ENCODE measurements around the gene PTPRN2. TPM values are rescaled to one million over a fixed set of nuclear protein-coding genes. Genes with fewer than 3 reads are reported as not detected.

Gene PTPRN2
- total RNA-seq, 1 experiment from 2014 or later = 2.1 TPM

- H4K20me1 ChIP-seq (ENCODE audit: insufficient read depth) = no peaks in the 10 kb centered on the region
- ATAC-seq = no peak
- no peak overlapping the region for H3K4me2 ChIP-seq (ENCODE audit: low read length)
- DNase-seq (ENCODE audit: low read depth, low spot score) = no peak
- ChIA-PET RAD21 (ENCODE audit: low non-redundant PET in 1 of 2, low total read pairs in 2 of 2, uncharacterized antibody in 2 of 2, unreplicated experiment in 2 of 2) (no interaction called here), POLR2A (no interaction called here), CTCF (no interaction called here)
- no peak overlapping the region for H2AFZ ChIP-seq (ENCODE audit: low read depth, low read length, poor library complexity, severe bottlenecking)
- intact Hi-C loops (cut with micrococcal nuclease) = no loop called here
- TF ChIP-seq SP1 (IDR thresholded peaks at IDR 0.05; ENCODE audit: low read depth) = no peak
- H3K9me3 ChIP-seq (ENCODE audit: control insufficient read depth in 1 of 2, insufficient read depth in 1 of 2, low read depth in 1 of 2, low read length in 2 of 2) = no peaks in the 10 kb centered on the region
- H3K27ac ChIP-seq (ENCODE audit: low read depth, low read length) = no peak overlapping the region
- H3K79me2 ChIP-seq (ENCODE audit: insufficient read depth, low read length) = peaks cover 5% of the 10 kb centered on the region; the same call in 1 of the 2 replicates
- H3K4me3 ChIP-seq (replicated peaks in 1 of 2; ENCODE audit: low read depth in 1 of 2, low read length in 2 of 2) = no peak overlapping the region
- no peaks in the 10 kb centered on the region for H3K9me2 ChIP-seq (ENCODE audit: insufficient read depth)
- H3K4me1 ChIP-seq (ENCODE audit: control insufficient read depth in 1 of 2, insufficient read depth in 2 of 2, low read length in 2 of 2) = peaks cover 21 to 40% of the 10 kb centered on the region in 2 experiments
- no peaks in the 10 kb centered on the region for H3K36me3 ChIP-seq (ENCODE audit: control insufficient read depth in 1 of 2, insufficient read depth in 2 of 2, low read length in 2 of 2)
- H3K9ac ChIP-seq (ENCODE audit: low read length) = no peak overlapping the region
- no TSS peak for BruUV-seq (replicated peaks)
- H3K27me3 ChIP-seq (ENCODE audit: insufficient read depth, low read length) = no peaks in the 10 kb centered on the region
Measured at GRCh38 chr7:157668884-157669767, 918.5 kb downstream of the PTPRN2 start.

- H3K9ac ChIP-seq (ENCODE audit: low read length) = no peak overlapping the region
- H3K27ac ChIP-seq (ENCODE audit: low read depth, low read length) = no peak overlapping the region; the same call in 1 of the 2 replicates
- no peaks in the 10 kb centered on the region for H3K9me3 ChIP-seq (ENCODE audit: control insufficient read depth in 1 of 2, insufficient read depth in 1 of 2, low read depth in 1 of 2, low read length in 2 of 2)
- H3K4me3 ChIP-seq (replicated peaks in 1 of 2; ENCODE audit: low read depth in 1 of 2, low read length in 2 of 2) = no peak overlapping the region
- no TSS peak for BruUV-seq (replicated peaks)
- H2AFZ ChIP-seq (ENCODE audit: low read depth, low read length, poor library complexity, severe bottlenecking) = no peak overlapping the region
- H3K4me2 ChIP-seq (ENCODE audit: low read length) = no peak overlapping the region
- DNase-seq (ENCODE audit: low read depth, low spot score) (no peak), ATAC-seq (no peak)
- RAD21 ChIA-PET (ENCODE audit: low non-redundant PET in 1 of 2, low total read pairs in 2 of 2, uncharacterized antibody in 2 of 2, unreplicated experiment in 2 of 2) = no interaction called here
- intact Hi-C loops (cut with micrococcal nuclease) = no loop called here
- TF ChIP-seq SP1 (IDR thresholded peaks at IDR 0.05; ENCODE audit: low read depth) (no peak), ZNF274 (IDR thresholded peaks at IDR 0.05; ENCODE audit: low read depth, low read length) (no peak), YY1 (IDR thresholded peaks at IDR 0.05; ENCODE audit: extremely low read depth, insufficient replicate concordance, low read depth, low read length) (no peak), FOSL1 (IDR thresholded peaks at IDR 0.05; ENCODE audit: low read depth) (no peak), CEBPB (IDR thresholded peaks at IDR 0.05; ENCODE audit: low read depth) (no peak), CTCF (IDR thresholded peaks at IDR 0.05 in 2 of 3, conservative IDR thresholded peaks at IDR 0.05 in 1 of 3; ENCODE audit: borderline replicate concordance in 1 of 3, insufficient read depth in 1 of 3, low read depth in 2 of 3, low read length in 2 of 3) (no peak)
- H4K20me1 ChIP-seq (ENCODE audit: insufficient read depth) = no peaks in the 10 kb centered on the region
- no peaks in the 10 kb centered on the region for H3K36me3 ChIP-seq (ENCODE audit: control insufficient read depth in 1 of 2, insufficient read depth in 2 of 2, low read length in 2 of 2)
- peaks cover 22 to 47% of the 10 kb centered on the region in 2 experiments for H3K4me1 ChIP-seq (ENCODE audit: control insufficient read depth in 1 of 2, insufficient read depth in 2 of 2, low read length in 2 of 2)
- no peaks in the 10 kb centered on the region for H3K27me3 ChIP-seq (ENCODE audit: insufficient read depth, low read length)
- no peaks in the 10 kb centered on the region for H3K9me2 ChIP-seq (ENCODE audit: insufficient read depth)
- CTCF ChIA-PET = no interaction called here
- POLR2A ChIA-PET = no interaction called here
- peaks cover 5% of the 10 kb centered on the region; the same call in 1 of the 2 replicates for H3K79me2 ChIP-seq (ENCODE audit: insufficient read depth, low read length)
Measured at GRCh38 chr7:157668221-157668883, 919.3 kb downstream of the PTPRN2 start.
